HG03060 (cell line): Measurements from ENCODE around the gene TAC4.
"Not testable (repeated sequence)": the region's sequence is repeated elsewhere in the genome, so short reads cannot be mapped to it uniquely, and the experiment has no call there.

Experiments used
- ATAC-seq: cut with Tn5 transposase; IDR thresholded peaks from one replicate; pipeline ENCODE4 v1.9.1; 2021; ENCODE audit warnings: low read depth, moderate number of reproducible peaks; ENCODE audit not compliant: unreplicated experiment

TAC4 gene

DNA sequence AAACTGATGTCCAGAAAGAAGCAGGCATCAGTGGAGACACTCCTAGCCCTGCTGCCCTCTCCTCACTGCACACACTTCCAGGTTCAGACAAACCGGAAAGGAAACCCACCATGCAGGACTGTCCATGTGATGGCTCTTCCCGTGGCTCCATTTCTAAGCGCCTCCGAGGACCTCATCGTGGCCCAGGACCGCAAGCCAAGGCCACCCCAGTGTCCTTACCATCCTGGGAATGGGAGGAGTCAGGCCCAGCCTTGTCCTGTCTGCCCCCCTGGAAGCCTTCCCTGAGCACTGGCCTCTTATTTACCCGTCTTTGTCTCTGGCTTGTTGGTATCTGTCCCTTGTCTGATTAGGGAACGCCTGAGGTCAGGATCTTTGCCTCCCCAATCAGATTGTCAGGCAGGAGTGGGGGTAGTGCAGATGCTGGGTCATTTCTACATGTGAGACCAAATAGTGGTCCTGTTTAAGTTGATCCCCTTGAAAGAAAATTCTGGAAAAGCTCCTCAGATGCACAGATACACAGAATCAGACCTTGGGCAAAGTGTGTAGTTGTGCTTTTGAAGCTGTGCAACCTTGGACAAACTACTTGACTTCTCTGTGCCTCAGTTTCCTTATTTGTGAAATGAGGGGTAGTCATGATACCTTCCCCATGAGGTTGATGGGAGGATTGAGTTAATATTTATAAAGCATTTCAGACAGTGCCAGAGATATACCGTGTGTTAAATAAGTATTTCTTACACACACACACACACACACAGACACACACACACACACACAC is 744 bp downstream of the TAC4 start:
- ATAC-seq = no peak

DNA sequence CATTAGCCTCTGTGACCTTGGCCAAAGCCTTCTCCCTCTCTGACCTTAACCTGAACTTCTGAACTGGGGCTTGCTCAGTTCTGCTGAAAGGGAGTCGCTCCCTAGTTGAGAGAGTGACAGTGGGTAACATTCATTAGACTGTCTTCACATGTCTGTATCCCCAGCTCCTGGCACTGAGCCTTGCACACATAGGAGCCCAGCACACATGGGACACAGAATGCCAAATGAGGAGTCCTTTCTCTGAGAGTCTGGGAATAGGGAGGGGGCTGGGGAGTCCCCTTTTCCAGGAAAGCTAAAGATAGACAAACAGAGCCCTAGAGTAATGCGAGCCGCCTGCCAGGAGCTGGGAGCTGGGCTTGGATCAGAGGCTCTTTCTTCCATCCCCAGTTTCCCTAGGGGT is 2.5 kb downstream of the TAC4 start:
- no peak for ATAC-seq

DNA sequence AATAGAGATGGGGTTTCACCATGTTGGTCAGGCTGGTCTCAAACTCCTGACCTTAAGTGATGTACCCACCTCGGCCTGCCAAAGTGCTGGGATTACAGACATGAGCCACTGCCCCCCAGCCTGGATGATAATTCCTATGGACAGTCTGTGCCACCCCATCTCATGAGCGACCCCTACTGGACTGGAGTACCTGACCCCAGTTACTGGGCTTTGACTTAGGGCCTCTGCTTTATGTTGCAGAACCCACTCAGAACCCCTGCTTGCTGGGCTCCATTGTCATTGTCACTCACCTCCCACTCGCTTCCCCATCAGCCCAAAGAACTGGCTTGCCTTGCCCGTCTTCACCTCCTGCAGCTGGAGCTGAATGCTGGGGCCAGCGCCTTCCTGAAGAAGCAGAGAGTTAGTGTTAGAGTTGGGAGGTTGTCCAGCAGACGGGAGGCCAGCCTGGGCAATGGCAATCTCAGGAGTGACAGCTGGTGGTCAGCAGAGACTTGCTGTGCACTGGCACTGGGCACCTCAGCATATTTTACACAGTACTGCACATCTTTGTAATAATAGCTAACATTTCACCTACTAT is 4.0 kb downstream of the TAC4 start:
- ATAC-seq = no peak

DNA sequence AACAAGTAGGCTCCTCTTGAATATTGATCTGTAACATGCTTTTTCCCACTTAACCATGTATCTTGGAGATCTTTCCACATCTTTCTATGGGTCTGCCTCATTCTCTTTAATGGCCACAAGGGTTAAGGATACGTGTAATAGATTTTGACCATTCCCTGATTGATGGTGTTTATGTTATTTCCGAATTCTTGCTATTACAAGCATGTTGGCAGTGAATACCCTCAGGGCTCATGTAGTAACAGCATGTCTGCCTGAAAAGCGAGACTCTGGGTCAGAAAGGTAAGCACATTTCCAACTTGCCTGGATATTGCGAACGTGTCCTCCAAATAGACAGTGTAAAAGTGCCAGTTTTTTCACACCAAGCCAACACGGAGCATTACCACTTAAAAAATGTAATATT is 5.0 kb downstream of the TAC4 start:
- ATAC-seq = no peak

DNA sequence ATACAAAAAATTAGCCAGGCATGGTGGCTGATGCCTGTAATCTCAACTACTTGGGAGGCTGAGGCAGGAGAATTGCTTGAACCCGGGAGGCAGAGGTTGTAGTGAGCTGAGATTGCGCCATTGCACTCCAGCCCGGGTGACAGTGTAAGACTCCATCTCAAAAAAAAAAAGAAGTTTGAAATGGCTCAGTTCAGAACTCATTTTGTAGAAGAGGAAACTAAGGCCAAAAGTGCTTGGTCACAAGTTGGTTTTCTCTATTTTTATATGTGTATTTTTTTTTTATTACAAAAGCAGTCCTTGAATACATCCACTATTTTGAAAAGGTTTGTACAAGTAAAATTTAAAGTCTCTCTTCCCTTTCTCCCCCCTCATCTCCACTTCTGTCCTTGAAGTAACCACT is 5.5 kb downstream of the TAC4 start:
- no peak for ATAC-seq

DNA sequence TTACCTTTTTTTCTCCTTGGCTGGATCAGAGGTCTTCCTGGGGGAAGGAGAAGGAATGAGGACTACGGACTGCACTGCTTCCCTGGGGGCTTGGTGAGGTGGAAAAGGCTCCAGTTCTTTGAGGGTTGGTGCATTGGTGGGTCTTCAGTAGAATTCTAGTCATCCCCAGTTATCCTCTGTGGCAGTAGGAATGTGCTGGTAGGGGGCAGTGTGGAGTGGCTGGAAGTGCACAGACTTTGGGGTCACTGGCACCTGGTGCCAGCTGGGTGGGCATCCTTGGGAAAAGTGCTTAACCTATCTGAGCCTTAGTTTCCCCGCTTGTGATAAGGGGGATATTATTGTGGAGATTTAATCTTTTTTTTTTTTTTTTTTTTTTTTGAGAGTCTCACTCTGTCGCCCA is 6.3 kb downstream of the TAC4 start:
- ATAC-seq = no peak

DNA sequence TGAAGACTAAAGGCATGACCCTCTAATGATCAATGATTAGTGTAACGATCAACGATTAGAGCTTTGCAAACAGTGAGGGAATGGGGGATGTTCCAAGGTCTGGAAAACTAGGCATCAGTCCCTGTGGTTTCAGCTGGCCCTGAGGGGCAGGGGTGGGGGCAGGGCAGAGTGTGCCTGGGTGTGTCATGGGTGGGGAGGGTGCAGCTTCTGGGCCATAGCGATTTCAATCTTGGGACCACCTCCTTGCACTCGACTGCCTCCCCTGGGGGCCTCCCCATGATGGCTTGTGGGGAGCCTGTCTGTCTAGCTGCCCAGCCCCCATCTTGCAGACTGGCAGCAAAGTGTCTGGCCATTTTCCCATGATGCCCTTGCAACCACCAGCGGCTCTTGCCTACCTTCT is 8.4 kb downstream of the TAC4 start:
- ATAC-seq = no peak

DNA sequence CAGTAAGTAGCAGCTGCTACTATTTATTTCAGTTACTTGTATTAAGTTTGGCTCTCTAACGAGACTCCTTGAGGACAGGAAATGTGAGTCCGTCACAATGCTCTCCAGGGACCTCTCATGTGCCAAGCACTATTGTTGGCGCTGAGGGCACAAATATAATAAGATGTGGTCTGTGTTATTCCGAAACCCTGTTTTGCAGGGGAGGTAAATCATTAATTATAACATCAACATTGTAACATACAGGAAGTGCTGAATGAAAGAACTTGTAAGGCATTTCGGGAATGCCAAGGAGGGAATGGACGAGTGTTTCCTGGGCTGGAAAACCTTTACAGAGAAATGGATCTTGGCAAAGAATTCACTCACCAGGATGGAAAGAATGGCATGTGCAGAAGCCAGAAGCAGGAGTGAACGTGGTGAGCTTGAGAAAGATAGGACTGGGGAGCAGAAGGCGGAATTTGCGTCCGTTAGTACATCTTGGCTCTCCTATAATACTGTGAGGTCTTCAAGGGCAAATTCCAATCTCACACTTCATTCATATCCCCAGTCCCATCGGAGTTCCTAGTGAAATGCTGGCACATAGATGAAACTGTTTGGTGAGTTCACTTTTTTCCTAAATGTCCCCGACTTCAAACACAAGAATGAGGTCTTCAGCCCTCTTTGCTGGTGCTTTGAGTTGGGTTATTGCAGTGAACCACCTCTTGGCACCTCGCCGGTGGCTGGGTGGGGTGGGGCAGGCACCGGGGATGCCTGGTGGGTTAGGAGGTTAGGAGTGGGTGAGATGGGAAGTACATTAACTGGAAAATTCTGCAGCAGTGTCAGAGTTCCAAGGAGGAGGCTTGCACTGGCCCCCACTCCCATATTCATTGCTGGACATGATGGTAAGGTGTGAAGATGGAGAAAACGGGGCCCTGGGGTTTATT is 11.5 kb downstream of the TAC4 start:
- no peak for ATAC-seq

DNA sequence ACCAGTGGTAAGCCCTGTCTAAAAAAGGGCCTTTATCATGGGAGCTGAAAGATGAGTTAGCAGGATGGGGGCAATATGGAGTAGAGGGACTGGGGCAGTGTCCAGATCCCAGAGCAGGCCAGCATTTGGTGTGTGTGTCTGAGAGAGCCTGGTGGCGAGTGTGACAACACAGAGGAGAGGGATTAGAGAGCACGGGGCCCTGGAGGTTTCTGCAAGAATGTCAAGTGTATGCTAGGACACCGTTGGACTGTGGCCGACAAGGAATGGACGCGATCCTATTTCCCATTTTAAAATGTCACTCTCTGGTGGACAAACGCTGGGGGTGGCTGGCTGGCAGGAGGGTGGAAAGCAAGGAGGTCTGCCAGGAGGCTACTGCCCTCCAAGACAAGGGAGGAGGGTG is 12.4 kb downstream of the TAC4 start:
- no peak for ATAC-seq

DNA sequence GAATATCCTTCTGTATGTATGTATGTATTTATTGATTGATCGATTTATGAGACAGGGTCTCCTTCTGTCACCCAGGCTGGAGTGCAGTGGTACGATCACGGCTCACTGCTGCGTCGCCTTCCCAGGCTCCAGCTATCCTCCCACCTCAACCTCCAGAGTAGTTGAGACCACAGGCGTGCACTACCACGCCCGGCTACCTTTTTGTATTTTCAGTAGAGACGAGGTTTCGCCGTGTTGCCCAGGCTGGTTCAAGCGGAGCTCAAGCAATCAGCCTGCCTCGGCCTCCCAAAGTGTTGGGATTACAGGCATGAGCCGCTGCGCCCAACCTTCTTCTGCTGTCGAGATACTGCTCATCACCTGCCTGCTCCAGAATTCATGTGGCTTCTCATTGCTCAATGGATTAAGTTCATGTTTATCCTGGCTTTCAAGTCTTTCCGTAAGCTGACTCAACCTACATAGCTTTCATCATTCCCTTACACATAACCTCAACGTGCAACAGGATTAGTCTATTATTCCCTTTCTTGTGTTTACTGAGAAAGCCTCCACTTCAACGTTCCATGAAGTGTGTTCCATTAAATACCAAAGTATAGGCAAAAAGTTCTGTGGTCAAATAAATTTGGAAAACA is 13.6 kb downstream of the TAC4 start:
- no peak for ATAC-seq

DNA sequence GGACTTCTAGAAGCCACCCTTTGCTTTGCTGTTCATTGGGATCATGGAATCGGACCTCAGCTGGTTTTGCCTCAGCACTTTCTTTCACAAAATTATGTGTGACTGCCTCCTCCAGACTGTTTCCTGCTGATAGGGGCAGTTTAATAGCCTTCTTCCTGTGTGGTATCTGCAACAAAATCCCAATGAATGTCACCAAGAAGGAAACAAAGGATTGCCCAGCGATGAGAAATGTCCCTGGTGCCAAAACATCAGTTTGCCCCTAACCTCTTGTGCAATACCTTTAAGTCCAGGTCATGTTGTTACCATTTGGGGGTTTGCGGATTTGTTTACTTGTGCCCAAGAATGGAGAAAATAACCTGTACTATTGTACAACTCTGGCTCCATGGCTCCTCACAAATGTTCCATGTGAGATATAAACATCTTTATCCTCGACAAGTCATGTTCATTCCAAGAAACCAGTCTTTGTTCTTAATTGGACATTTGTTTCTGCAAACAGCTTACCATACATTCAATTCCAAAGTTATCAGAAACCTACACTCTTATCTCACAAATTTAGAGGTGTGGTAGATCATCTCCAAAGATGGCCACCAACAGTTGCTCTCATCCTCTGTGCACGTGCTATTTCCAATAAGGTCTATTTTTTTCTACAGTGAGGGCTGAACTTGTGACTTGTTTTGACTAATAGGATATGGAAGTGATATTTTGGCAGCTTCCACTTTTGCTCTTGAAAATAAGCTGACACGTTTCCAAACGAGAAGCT is 14.8 kb downstream of the TAC4 start:
- ATAC-seq = no peak

DNA sequence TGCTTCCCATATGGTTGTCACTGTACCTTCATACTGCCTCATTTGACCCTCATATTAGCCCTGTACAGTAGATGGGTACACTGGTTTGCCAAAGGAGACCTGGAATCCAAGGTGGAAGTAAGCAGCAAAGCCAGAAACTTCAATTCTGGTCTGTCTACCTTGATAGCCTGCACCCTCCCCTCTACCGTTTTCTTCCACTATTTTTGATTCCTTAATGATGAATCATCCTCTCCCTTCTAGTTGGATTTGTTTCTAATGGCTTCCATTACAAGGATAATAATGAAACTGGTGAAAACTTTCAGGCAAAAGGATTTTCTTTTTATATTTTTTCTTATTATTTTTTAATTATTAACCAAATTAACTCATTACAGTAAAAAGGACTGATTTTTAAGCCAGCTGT is 17.3 kb downstream of the TAC4 start:
- ATAC-seq = no peak

DNA sequence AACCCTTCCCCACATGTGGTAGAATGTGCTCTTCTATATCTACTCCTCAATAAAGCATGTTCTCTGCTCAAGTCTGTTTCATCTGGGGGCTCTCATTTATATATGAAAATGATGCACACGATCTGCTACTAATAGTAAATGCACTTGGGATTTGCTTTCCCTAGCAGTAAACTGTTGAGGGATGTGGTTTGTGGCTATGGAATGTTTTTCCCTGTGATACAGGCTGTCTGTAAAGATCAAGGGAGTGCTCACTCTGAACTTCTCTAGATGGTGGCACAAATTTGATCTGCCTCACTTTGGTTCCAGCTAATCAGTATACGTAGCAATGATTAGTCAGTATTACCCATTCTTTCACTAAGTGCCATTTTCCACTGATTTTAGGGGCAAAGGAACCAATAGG is 18.8 kb downstream of the TAC4 start:
- ATAC-seq = no peak

DNA sequence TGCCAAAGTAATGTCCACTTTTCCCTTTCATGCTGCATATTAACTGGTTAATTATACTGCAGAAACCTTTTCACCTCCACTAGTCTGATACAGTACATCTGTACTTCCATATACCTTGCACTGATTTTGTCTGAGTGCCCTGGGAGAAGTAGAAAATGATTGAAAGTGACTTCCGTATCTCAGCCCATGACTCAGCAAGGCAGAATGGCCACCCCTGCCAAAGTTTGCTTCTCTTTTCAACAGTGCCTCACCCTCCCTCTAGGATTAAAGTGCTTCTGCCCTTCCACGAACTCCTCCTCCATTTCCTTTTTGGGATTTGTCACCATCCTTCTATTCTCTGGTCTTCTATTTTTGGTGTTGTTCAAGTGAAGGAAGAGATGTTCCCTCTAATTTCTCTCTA is 19.5 kb downstream of the TAC4 start:
- not testable (repeated sequence) for ATAC-seq

DNA sequence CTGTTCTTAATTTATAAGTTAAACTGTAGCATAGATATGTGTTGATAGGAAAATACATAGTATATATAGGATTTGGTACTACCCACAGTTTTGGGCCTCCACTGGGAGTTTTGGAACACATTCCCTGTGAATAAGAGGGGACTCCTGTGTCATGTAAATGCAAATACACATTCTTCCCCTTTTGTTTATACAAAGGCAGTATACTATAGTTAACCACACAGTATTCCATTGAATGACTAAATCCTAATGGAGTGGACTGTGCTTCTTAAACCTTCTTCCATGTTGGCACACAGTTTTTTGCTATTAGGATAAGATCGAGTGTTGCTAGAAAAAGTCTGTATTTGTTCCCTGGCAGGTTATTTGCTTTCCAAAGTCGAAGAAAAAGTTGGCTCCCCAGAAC is 22.2 kb downstream of the TAC4 start:
- ATAC-seq = no peak

DNA sequence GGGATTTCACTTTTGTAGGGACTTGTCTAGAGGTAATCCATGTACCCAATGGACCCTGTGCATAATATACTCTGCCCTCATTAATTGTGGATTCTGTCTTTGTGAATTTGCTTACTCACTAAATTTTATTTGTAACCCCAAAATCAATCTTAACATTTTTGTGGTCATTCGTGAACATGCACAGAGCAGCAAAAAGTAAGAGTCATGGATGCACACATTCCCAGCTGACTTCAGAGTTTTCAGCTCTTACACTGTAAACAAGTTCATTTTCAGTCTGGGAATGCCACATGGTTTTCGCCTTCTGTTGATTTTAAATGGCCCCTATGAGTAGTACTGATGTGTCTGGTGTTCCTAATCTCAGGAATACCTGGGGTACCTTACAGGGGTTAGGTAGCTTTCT is 24.3 kb downstream of the TAC4 start:
- ATAC-seq = no peak

DNA sequence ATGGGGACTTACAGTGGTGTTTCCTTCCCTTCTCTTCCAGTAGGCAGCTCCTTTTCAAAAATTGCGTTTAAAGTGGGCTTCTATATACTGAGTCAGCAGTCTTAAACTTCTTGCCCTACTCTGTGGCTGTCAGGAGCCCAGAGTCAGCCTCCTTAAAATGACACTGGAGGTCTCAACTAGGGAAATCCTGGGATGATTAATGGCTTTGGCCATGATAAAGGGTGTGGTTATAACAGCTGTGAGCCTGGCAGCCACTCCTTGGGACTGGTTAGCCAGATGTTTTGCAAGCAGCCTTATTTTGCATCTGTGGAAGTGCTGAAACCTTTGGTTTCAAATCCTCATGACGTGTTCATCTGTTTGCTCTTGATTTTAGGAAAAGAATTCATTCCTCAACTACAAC is 25.0 kb downstream of the TAC4 start:
- no peak for ATAC-seq

DNA sequence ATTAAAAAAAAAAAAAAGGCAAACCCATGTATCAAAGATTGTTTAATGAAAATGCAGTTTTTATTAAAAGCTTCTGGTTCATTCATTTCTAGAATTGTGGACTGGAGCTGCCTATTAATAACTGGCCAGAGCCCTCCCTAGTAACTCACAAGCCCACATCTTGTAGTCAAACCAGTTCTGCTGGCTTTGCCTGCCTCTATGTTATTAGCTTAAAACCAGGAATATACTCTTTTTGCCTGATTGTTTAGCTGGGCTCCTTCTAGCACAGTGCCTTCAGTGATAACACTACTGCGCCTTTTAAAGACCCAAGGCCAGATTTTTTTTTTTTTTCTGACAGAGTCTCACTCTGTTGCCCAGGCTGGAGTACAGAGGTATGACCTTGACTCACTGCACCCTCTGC is 26.0 kb downstream of the TAC4 start:
- no peak for ATAC-seq

DNA sequence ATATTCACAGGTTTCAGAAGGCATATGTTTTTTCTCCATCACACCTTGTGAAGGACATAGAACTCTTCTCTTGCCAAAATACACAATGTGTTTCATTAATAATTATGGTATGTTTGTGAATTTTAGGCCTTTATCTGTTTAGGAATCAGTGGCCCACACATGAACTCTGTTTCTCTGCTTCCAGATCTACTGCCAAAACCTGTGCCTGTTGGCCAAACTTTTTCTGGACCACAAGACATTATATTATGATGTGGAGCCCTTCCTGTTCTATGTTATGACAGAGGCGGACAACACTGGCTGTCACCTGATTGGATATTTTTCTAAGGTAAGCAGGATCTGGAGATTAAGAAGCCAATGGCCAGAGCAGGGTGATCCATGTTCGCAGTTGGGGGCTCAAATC is 26.4 kb downstream of the TAC4 start:
- no peak for ATAC-seq

DNA sequence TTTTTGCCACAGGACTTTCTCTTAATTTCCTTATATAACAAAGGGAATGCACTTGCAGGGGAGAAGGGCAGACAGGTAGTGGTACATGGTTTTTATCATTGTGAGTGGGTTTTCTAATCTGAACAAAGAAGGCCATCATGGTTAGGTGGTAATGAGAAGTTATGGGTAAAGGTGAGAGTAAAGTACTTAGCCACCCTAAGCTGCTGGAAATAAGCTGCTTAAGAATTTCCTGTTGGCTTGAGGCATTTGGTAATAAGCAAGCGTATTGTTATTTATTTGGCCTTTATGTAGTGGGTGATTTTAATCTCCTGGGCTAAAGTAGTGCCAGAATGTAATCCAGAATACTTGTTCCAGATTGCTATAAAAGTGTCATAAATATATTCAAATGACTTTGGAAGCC is 27.1 kb downstream of the TAC4 start:
- ATAC-seq = no peak
